SIG-M5 treated with dmso at 0.1 percent for 504 hours (cell line): Measurements from ENCODE around the gene ELFN1.

Experiments used
- DNase-seq: peaks from one replicate; lab custom pipeline; 2025; ENCODE audit not compliant: unreplicated experiment; lab: John Stamatoyannopoulos, UW

The ELFN1 gene

DNA sequence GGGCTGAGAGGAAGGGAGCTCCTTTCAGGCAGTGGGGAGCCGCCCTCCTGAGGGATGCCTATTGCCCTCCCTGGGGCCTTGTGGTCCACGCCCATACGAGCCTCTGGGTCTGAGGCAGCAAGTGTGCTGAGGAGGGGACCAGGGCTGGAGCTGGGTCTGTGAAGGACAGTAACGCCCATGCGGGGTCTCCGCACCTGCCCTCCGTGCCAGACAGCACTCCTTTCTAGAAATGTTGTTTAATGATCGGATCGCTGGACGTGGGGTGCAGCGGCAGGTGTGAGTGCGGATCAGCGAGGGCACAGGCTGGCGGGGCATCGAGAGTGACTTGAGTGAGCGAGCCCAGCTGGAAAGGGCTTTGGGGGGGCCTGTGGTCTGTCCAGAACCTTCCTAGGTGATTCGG lies 70.1 kb downstream of the ELFN1 start:
- DNase-seq, result no peak

DNA sequence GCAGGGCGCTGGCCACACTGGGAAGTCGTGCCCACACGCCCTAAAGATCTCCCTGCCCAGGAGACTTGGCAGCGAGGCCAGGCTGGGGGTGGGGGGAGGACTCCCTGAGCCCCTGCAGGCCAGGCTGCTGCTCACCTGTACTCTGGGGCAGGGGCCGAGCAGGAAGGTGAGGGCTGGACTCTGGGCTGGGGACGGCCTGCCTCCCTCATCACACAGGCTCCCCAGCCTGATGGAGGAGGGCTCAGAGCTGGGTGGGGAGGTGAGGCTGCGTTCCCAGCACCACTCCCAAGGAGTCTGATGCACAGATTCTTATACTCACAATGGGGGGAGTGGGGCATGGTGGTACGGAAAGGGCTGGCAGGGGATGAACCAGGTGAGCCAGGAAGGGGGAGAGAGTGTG lies 71.2 kb downstream of the ELFN1 start:
- no peak for DNase-seq

GRCh38 chr7:1741751-1742554 lies 71.9 kb downstream of the ELFN1 start:
- DNase-seq, result no peak

- peak; percentile 3 for DNase-seq
Observed at GRCh38 chr7:1742555-1743303, 72.7 kb downstream of the ELFN1 start.

GRCh38 chr7:1743481-1744230 lies 73.6 kb downstream of the ELFN1 start:
- no peak for DNase-seq

- DNase-seq, result no peak
Observed at GRCh38 chr7:1744296-1745017, 74.4 kb downstream of the ELFN1 start.

GRCh38 chr7:1745018-1745532 lies 75.0 kb downstream of the ELFN1 start:
- no peak for DNase-seq

- DNase-seq, result no peak
Observed at GRCh38 chr7:1745576-1746490, 75.8 kb downstream of the ELFN1 start.

GRCh38 chr7:1746491-1746975 lies 76.5 kb downstream of the ELFN1 start:
- no peak for DNase-seq

- no peak for DNase-seq
Observed at GRCh38 chr7:1747004-1747801, 77.1 kb downstream of the ELFN1 start.

- no peak for DNase-seq
Observed at GRCh38 chr7:1748076-1748838, 78.2 kb downstream of the ELFN1 start.

- DNase-seq, result no peak
Observed at GRCh38 chr7:1748839-1749173, 78.7 kb downstream of the ELFN1 start.

DNA sequence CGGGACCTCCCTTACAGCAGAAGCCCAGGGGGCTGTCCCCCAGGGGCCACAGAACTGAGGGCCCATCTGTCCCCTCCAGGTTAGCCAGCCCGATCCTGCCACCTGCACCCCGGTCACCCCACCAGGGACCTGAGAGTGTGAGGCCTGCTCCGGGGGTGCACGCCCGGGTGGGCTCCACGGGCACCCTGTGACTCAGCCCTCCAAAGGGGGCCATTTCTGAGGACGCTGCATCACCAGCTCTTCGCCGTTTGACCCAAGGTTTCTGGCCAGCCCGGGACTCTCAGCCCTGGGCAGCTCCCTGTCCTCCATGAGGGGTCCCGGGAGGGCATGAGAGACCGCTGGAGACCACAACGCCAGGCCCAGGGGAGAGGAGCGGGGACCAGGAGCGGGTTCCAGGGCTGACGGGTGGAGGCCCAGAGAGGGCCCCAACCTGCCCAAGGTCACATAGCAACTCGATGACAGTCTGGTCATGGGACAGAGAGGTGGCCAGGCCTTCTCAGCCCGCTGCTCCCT lies 79.3 kb downstream of the ELFN1 start:
- DNase-seq, result no peak

DNA sequence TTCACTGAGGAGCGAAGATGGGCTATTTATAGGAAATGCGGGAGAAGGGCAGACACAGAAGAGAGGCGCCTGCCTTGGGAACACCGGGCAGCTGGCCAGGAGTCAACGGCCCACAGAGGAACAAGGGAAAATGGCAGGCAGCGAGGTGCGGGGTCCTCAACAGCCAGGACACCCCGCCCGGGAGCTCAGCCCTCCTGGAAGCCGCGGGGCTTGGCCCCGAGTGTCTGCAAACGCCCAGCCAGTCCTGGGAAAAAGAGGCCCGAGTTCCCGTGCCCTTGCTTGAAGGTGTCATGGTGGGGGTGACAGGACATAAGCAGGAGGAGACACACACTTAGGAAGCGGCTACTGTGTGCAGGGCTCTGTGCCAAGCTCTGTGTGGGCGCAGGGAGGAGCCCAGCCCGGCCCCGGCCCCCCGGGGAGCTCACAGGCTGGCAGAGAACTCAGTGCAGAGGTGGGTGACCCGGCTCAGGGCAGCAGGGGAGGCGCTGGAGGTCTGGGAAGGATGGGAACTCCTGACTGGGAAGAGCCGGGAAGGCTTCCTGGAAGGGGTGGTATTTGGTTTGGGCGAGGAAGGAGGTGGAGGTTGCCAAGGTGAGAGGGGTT lies 79.9 kb downstream of the ELFN1 start:
- DNase-seq, result no peak

- no peak for DNase-seq
Observed at GRCh38 chr7:1750541-1751021, 80.5 kb downstream of the ELFN1 start.

DNA sequence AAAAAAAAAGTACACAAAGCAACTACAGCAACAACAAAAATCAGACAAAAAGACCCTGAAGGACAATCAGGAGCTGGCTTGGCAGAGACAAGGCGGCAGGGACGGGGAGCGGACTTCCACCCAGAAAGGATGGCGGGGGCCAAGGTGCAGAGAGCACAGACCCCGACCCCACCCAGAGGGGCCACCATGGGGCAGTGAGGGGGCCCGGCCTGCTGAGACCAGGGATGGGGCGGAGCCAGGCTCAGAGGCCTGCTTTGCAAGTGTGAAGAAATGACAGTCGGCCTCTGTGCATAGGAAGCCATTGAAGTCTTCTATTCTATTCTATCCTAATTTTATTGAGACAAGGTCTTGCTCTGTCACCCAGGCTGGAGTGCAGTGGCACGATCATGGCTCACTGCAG lies 82.0 kb downstream of the ELFN1 start:
- no peak for DNase-seq

DNA sequence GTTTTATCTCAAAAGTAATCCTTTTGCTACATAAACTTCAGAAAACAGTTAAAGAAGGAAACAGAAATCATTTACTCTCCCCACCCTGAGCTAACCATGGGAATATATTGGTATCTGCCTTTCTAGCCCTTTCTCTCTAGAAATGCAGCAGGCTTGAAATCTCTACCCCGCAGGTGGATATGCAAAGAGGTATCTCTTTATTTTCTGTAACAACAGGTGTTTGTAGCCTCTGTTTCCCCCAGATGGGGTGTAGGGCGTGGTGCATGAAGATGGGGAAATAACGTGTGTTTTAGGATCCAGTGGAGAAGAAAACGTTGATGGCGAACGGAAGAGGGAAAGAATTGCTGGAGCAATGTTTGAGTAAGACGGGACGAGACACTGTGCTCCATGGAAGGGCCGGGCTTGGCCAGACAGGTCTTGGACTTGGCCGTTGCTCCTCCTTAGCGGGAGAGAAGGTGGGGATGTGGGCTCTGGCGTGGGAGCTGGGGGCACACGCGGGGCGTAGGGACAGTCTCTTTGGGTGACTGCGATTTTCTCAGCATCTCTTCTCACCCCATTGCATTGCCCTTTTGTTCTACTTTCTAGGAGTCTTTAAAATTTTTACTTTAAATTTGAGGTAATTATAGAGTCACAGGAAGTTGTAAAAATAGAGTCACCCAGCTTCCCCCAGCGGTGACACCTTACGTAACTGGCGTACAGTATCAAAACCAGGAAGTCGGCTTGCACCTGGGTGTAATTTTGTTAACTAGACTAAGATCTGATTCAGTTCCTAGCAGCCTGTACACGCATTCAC lies 82.9 kb downstream of the ELFN1 start:
- peak; percentile 44 for DNase-seq
